CD4-positive, alpha-beta T cell (primary cell): ENCODE measurements around the gene COL18A1. TPM values are rescaled to one million over a fixed set of nuclear protein-coding genes. Genes with fewer than 3 reads are reported as not detected.

Experiments
- ATAC-seq: fragments of 200-7000 bp; cut with Tn5 transposase; one replicate; pipeline ENCODE4 v1.10.0; 2022; ENCODE audit warnings: mild to moderate bottlenecking; ENCODE audit not compliant: poor library complexity
- CTCF ChIA-PET: fragments of 350-600 bp; sonication (Branson Sonifier 250); formaldehyde crosslinking; loops from one replicate; lab custom pipeline; 2021; ENCODE audit warnings: antibody characterized with exemption, inconsistent platforms; lab: Charles Lee
- POLR2A ChIA-PET: fragments of 350-600 bp; sonication (Branson Sonifier 250); formaldehyde crosslinking; loops from one replicate; lab custom pipeline; 2021; ENCODE audit warnings: antibody characterized with exemption, inconsistent platforms; lab: Charles Lee
- DNase-seq, 14 experiments: peaks; one replicate each; pipeline ENCODE4 v3.0.0-alpha.2; 2013 to 2020; ENCODE audit warnings: mixed read lengths in 2 of 14
- H3K27ac ChIP-seq, 2 donors: one replicate each; pipeline versions ENCODE4 v1.5.1 to v1.7.0; 2013; ENCODE audit warnings: low read length in 2 of 2, low read depth in 1 of 2, mild to moderate bottlenecking in 1 of 2
- H3K27me3 ChIP-seq, 2 experiments: 1 replicate in 1 of 2; 2 replicates in 1 of 2; pipeline versions ENCODE4 v1.6.1 to v1.7.0; 2013; ENCODE audit warnings: low read length in 2 of 2, control low read depth in 1 of 2, mild to moderate bottlenecking in 1 of 2, moderate library complexity in 1 of 2; ENCODE audit not compliant: insufficient read depth in 2 of 2, control insufficient read depth in 1 of 2
- H3K36me3 ChIP-seq: one replicate; pipeline ENCODE4 v1.6.1; 2013; ENCODE audit warnings: low read length, control low read depth; ENCODE audit not compliant: insufficient read depth
- H3K4me1 ChIP-seq: one replicate; pipeline ENCODE4 v1.6.1; 2013; ENCODE audit warnings: low read length, control low read depth; ENCODE audit not compliant: insufficient read depth
- H3K4me3 ChIP-seq: one replicate; pipeline ENCODE4 v1.5.1; 2013; ENCODE audit warnings: mild to moderate bottlenecking, low read length, moderate library complexity
- H3K9me3 ChIP-seq, 2 experiments: 1 replicate in 1 of 2; 2 replicates in 1 of 2; pipeline versions ENCODE4 v1.6.1 to v1.7.0; 2013; ENCODE audit warnings: low read length in 2 of 2, mild to moderate bottlenecking in 2 of 2, control low read depth in 1 of 2, moderate library complexity in 1 of 2; ENCODE audit not compliant: control insufficient read depth in 1 of 2, insufficient read depth in 1 of 2
- H3K27ac Mint-ChIP-seq: one replicate; pipeline ENCODE4 v1.8.0; 2020; ENCODE audit warnings: mixed read lengths
- H3K27me3 Mint-ChIP-seq: one replicate; pipeline ENCODE4 v1.8.0; 2021; ENCODE audit warnings: mixed read lengths
- H3K36me3 Mint-ChIP-seq: one replicate; pipeline ENCODE4 v1.8.0; 2021; ENCODE audit warnings: low read depth, mixed read lengths
- H3K4me1 Mint-ChIP-seq: one replicate; pipeline ENCODE4 v1.8.0; 2021; ENCODE audit warnings: low read depth, mixed read lengths
- H3K4me3 Mint-ChIP-seq: one replicate; pipeline ENCODE4 v1.8.0; 2020; ENCODE audit warnings: mild to moderate bottlenecking, mixed read lengths
- H3K9me3 Mint-ChIP-seq: one replicate; pipeline ENCODE4 v1.8.0; 2020; ENCODE audit warnings: mixed read lengths
- intact Hi-C, 2 experiments: fragments of 100-400 bp; cut with DNase I in 1 of 2; cut with micrococcal nuclease in 1 of 2; formaldehyde crosslinking; loops; one replicate each; pipeline versions ENCODE4 v1.15.1 to v1.9.0; 2023 to 2025; cut with DNase I, micrococcal nuclease
- total RNA-seq, 174 experiments: library from RNA in 2 of 174; stranded (reverse) in 2 of 174; gene quantifications; one replicate each; pipeline ENCODE4 v1.2.3 and lab custom pipeline; 2021 to 2026
- TF ChIP-seq, protein P1 (sequence below): fragments of 200-600 bp; IDR thresholded peaks from one replicate; pipeline ENCODE4 v1.8.0; 2022; ENCODE audit warnings: antibody characterized with exemption, mild to moderate bottlenecking

Gene COL18A1
- total RNA-seq, 2 experiments from 2014 or later, result 15.2 to 16.0 TPM

DNA sequence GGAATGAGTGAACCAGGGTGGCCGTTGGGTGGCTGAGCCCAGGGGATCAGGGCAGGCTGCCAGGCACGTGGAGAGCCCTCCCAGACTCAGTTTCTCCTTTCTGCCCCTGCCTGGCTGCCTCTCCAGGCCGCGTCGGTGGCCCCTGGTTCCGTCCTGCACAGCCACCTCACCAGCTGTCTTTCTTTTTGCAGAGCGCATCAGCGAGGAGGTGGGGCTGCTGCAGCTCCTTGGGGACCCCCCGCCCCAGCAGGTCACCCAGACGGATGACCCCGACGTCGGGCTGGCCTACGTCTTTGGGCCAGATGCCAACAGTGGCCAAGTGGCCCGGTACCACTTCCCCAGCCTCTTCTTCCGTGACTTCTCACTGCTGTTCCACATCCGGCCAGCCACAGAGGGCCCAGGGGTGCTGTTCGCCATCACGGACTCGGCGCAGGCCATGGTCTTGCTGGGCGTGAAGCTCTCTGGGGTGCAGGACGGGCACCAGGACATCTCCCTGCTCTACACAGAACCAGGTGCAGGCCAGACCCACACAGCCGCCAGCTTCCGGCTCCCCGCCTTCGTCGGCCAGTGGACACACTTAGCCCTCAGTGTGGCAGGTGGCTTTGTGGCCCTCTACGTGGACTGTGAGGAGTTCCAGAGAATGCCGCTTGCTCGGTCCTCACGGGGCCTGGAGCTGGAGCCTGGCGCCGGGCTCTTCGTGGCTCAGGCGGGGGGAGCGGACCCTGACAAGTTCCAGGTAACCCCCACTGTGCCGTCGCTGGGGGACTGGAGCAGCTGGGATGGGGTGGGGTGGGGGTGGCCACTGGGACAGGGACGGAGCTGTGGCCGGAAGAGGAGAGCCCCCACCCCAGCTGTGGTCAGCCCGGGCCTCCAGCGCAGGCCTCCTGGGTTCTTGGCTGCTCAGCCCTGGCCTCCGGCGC is 63.3 kb downstream of the COL18A1 start:
- H3K27me3 ChIP-seq, result no peaks in the 10 kb centered on the region
- TF ChIP-seq, protein P1, sequence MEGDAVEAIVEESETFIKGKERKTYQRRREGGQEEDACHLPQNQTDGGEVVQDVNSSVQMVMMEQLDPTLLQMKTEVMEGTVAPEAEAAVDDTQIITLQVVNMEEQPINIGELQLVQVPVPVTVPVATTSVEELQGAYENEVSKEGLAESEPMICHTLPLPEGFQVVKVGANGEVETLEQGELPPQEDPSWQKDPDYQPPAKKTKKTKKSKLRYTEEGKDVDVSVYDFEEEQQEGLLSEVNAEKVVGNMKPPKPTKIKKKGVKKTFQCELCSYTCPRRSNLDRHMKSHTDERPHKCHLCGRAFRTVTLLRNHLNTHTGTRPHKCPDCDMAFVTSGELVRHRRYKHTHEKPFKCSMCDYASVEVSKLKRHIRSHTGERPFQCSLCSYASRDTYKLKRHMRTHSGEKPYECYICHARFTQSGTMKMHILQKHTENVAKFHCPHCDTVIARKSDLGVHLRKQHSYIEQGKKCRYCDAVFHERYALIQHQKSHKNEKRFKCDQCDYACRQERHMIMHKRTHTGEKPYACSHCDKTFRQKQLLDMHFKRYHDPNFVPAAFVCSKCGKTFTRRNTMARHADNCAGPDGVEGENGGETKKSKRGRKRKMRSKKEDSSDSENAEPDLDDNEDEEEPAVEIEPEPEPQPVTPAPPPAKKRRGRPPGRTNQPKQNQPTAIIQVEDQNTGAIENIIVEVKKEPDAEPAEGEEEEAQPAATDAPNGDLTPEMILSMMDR, result no peak
- Mint-ChIP-seq H3K36me3 (no peaks in the 10 kb centered on the region), H3K27ac (no peak overlapping the region), H3K27me3 (peaks cover 7% of the 10 kb centered on the region), H3K4me3 (no peak overlapping the region), H3K4me1 (peaks cover 5% of the 10 kb centered on the region), H3K9me3 (no peaks in the 10 kb centered on the region)
- no peak overlapping the region for H3K27ac ChIP-seq
- intact Hi-C loops, result no loop called here
- CTCF ChIA-PET, result no interaction called here
- H3K36me3 ChIP-seq, result no peaks in the 10 kb centered on the region
- no peak for ATAC-seq
- no peaks in the 10 kb centered on the region for H3K9me3 ChIP-seq
- H3K4me3 ChIP-seq, result no peak overlapping the region
- H3K4me1 ChIP-seq, result peaks cover 27% of the 10 kb centered on the region
- POLR2A ChIA-PET, result interaction anchor here (1.2 kb wide), 1 partner anchor 12 kb away, joined by 4 read pairs; no protein-coding TSS in a partner anchor
- no peak for DNase-seq

DNA sequence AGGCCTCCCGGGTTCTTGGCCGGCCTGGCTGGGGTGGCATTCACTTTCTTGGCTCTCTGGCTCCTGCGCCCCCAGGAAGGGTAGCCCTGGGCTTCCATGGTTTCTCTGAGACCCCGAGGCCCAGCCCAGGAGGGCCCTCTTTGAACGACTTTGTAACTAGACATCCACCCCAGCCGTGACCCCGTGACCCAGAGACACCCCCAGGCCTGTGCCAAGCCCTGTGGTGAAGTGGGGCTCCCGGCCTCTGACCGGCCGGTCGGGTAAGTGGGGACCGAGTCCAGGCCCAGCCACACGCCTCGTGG is 64.0 kb downstream of the COL18A1 start:
- DNase-seq (no peak), ATAC-seq (no peak)
- no peaks in the 10 kb centered on the region for H3K36me3 Mint-ChIP-seq
- no peak overlapping the region for H3K4me3 Mint-ChIP-seq
- H3K27ac ChIP-seq, result no peak overlapping the region
- intact Hi-C loops, result no loop called here
- no peak overlapping the region for H3K27ac Mint-ChIP-seq
- H3K9me3 ChIP-seq, result no peaks in the 10 kb centered on the region
- POLR2A ChIA-PET, result interaction anchor here (0.9 to 1.2 kb wide), 2 partner anchors 11 to 14 kb away, joined by 3 to 4 read pairs; no protein-coding TSS in a partner anchor
- H3K4me3 ChIP-seq, result no peak overlapping the region
- peaks cover 33% of the 10 kb centered on the region for H3K4me1 ChIP-seq
- TF ChIP-seq, protein P1, result no peak
- no peaks in the 10 kb centered on the region for H3K36me3 ChIP-seq
- CTCF ChIA-PET, result no interaction called here
- peaks cover 7% of the 10 kb centered on the region for H3K27me3 Mint-ChIP-seq
- no peaks in the 10 kb centered on the region for H3K9me3 Mint-ChIP-seq
- H3K4me1 Mint-ChIP-seq, result peaks cover 5% of the 10 kb centered on the region
- no peaks in the 10 kb centered on the region for H3K27me3 ChIP-seq

DNA sequence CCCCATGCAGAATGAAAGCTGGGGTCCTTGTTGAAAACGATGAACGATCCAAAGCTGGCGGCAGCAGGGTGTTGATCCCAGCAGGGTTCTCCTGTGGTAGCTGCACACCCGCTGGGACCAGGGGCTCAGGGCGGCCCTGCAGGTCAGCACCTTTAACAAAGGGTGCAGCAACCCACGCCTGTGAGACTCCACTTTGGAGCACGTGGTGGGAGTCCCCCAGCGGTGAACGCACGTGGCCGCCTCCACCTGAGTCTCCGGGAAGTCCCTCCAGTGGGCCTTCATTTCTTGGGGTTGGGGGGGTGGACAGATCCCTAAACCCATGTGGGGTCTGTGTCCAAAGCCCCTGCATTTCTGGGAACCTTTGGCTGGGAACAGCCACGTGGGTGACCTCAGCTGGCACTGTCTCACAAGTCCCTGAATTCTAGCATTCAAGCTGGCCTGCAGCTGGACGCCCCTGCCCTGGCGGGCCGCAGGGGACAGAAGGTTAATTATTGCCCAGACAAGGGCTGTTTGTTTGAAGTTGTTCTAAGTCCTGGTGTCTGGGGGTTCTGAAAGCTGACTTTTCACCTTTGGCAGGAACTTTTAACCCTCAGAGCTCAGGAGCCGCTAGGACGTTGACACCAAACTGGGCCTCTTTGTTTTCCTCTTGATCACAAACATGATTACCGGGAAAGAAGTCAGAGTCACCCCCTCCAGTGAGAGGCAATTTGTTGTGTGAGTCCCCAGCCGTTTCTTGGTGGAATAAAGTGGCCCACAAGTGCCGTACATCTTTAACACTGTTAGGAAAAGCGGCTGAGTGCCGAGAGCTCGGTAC is 64.5 kb downstream of the COL18A1 start:
- DNase-seq, result no peak
- H3K36me3 Mint-ChIP-seq, result no peaks in the 10 kb centered on the region

More for the DNA sequence above, 64.5 kb downstream of the COL18A1 start:
- Mint-ChIP-seq H3K27me3 (peaks cover 7% of the 10 kb centered on the region), H3K9me3 (no peaks in the 10 kb centered on the region), H3K4me1 (peaks cover 10% of the 10 kb centered on the region), H3K27ac (peak overlapping the region; percentile 5), H3K4me3 (no peak overlapping the region)
- Histone ChIP-seq H3K4me3 (no peak overlapping the region), H3K27ac (no peak overlapping the region), H3K27me3 (no peaks in the 10 kb centered on the region), H3K36me3 (no peaks in the 10 kb centered on the region), H3K9me3 (no peaks in the 10 kb centered on the region), H3K4me1 (peaks cover 33% of the 10 kb centered on the region)
- ChIA-PET CTCF (no interaction called here), POLR2A (interaction anchor here (0.9 to 1.2 kb wide), 2 partner anchors 11 to 14 kb away, joined by 3 to 4 read pairs; no protein-coding TSS in a partner anchor)
- no peak for ATAC-seq
- TF ChIP-seq, protein P1, result no peak
- intact Hi-C loops, result no loop called here
